ENCODE results near the gene KEL. TPM values are rescaled to one million over a fixed set of nuclear protein-coding genes. Genes with fewer than 3 reads are reported as not detected.

KEL gene
- total and polyA plus RNA-seq, 2 donors (not counting 3 experiments of a cell fraction or from before 2014, with no cell fraction given) = 0.30 to 1.2 TPM

DNA sequence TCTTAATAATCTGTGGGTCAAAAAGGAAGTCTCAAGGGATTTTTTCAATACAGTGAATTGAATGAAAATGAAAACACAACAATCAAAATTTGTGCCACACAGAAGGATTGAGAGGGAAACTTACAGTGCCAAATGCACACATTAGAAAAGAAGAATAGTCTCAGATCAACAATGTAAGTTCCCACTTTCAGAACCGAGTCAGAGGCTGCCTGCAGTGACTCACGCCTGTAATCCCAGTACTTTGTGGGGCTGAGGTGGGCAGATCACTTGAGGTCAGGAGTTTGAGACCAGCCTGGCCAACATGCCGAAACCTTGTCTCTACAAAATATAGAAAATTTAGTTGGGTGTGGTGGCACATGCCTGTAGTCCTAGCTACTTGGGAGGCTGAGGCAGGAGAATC, 12.5 kb upstream of the KEL start:
- DNase-seq (ENCODE audit: low read depth, low spot score) (no peak), FAIRE-seq (no peak)
- BruUV-seq (replicated peaks) = no TSS peak
- ChIA-PET CTCF (interaction anchor here (1.0 kb wide), 1 partner anchor 29 kb away, joined by 4 read pairs; no protein-coding TSS in a partner anchor), POLR2A (no interaction called here)
- Histone ChIP-seq H3K79me2 (ENCODE audit: control insufficient read depth, insufficient read depth, low read length) (no peaks in the 10 kb centered on the region), H3K4me1 (ENCODE audit: control insufficient read depth, extremely low read depth, insufficient read depth, low read length) (no peaks in the 10 kb centered on the region), H3K36me3 (ENCODE audit: control insufficient read depth in 2 of 2, extremely low read depth in 1 of 2, insufficient read depth in 2 of 2, low read length in 2 of 2) (no peaks in the 10 kb centered on the region), H3K9me3 (replicated peaks; ENCODE audit: control insufficient read depth, insufficient read depth, low read length) (no peaks in the 10 kb centered on the region), H3K27me3 (ENCODE audit: control insufficient read depth in 2 of 2, insufficient read depth in 2 of 2, low read length in 2 of 2) (no peaks in the 10 kb centered on the region), H3K4me2 (ENCODE audit: insufficient read depth, low read length) (no peak overlapping the region), H3K4me3 (replicated peaks in 1 of 3; ENCODE audit: insufficient read depth in 1 of 3, low read depth in 1 of 3, low read length in 3 of 3) (no peak overlapping the region), H3K9ac (replicated peaks; ENCODE audit: extremely low read depth, insufficient read depth, low read length) (no peak overlapping the region), H4K20me1 (replicated peaks; ENCODE audit: control insufficient read depth, extremely low read depth, insufficient read depth, low read length) (no peaks in the 10 kb centered on the region), H3K9me1 (replicated peaks; ENCODE audit: control insufficient read depth, extremely low read depth, insufficient read depth, low read length) (no peaks in the 10 kb centered on the region), H3K27ac (ENCODE audit: insufficient read depth, low read depth, low read length) (no peak overlapping the region), H2AFZ (ENCODE audit: low read depth, low read length) (no peak overlapping the region)
- intact Hi-C loops (cut with micrococcal nuclease) (no loop called here), dilution Hi-C loops (cut with MboI; ENCODE audit: extremely low pct_ligation_motif_present, low sequenced_read_pairs) (no loop called here)
- TF ChIP-seq POLR2A (IDR thresholded peaks at IDR 0.05; ENCODE audit: low read depth, low read length) = no peak
- TF ChIP-seq FOS (IDR thresholded peaks at IDR 0.05; ENCODE audit: borderline replicate concordance, insufficient read depth, low read length) = no peak
- TF ChIP-seq EZH2 (IDR thresholded peaks at IDR 0.05; ENCODE audit: borderline replicate concordance, low read depth, low read length, severe bottlenecking) = no peak

DNA sequence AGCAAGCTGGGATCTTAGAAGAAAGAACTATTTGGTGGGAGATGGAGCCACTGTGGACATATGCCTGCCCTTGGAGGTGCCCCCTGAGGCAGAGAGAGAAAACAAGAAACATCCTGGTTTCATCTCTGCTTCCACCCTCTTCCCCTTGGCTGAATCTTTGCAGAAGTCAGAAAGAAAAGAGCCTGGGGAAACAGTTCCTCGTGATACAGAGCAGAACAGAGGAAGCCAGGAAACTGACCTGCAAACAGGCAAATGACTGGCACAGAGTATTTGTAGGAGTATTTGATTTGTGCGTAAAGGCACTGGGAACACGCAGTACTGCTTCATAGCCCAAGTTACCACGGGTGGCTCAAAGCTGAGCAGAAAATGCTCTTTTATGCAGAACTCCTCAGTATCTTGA, 7.0 kb upstream of the KEL start:
- ChIA-PET POLR2A (no interaction called here), CTCF (no interaction called here)
- dilution Hi-C loops (cut with MboI; ENCODE audit: extremely low pct_ligation_motif_present, low sequenced_read_pairs) (no loop called here), intact Hi-C loops (cut with micrococcal nuclease) (no loop called here)
- Histone ChIP-seq H3K4me3 (replicated peaks in 1 of 3; ENCODE audit: insufficient read depth in 1 of 3, low read depth in 1 of 3, low read length in 3 of 3) (no peak overlapping the region), H3K9ac (replicated peaks; ENCODE audit: extremely low read depth, insufficient read depth, low read length) (no peak overlapping the region), H3K9me3 (replicated peaks; ENCODE audit: control insufficient read depth, insufficient read depth, low read length) (no peaks in the 10 kb centered on the region), H3K36me3 (ENCODE audit: control insufficient read depth in 2 of 2, extremely low read depth in 1 of 2, insufficient read depth in 2 of 2, low read length in 2 of 2) (no peaks in the 10 kb centered on the region), H3K4me1 (ENCODE audit: control insufficient read depth, extremely low read depth, insufficient read depth, low read length) (no peaks in the 10 kb centered on the region), H4K20me1 (replicated peaks; ENCODE audit: control insufficient read depth, extremely low read depth, insufficient read depth, low read length) (no peaks in the 10 kb centered on the region), H3K27ac (ENCODE audit: insufficient read depth, low read depth, low read length) (no peak overlapping the region), H3K27me3 (ENCODE audit: control insufficient read depth in 2 of 2, insufficient read depth in 2 of 2, low read length in 2 of 2) (no peaks in the 10 kb centered on the region), H3K9me1 (replicated peaks; ENCODE audit: control insufficient read depth, extremely low read depth, insufficient read depth, low read length) (no peaks in the 10 kb centered on the region), H3K4me2 (ENCODE audit: insufficient read depth, low read length) (no peak overlapping the region), H3K79me2 (ENCODE audit: control insufficient read depth, insufficient read depth, low read length) (no peaks in the 10 kb centered on the region), H2AFZ (ENCODE audit: low read depth, low read length) (no peak overlapping the region)
- BruUV-seq (replicated peaks) = no TSS peak
- DNase-seq (ENCODE audit: low read depth, low spot score) (no peak), FAIRE-seq (no peak)
- no peak for TF ChIP-seq POLR2A (IDR thresholded peaks at IDR 0.05; ENCODE audit: low read depth, low read length)
- no peak for TF ChIP-seq MYC (IDR thresholded peaks at IDR 0.05; ENCODE audit: low read depth, low read length)
- TF ChIP-seq FOS (IDR thresholded peaks at IDR 0.05; ENCODE audit: borderline replicate concordance, insufficient read depth, low read length) = no peak
- no peak for TF ChIP-seq GATA2 (IDR thresholded peaks at IDR 0.05; ENCODE audit: insufficient read depth, insufficient read length, low read depth, low read length)
- TF ChIP-seq, protein P1, sequence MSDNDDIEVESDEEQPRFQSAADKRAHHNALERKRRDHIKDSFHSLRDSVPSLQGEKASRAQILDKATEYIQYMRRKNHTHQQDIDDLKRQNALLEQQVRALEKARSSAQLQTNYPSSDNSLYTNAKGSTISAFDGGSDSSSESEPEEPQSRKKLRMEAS (IDR thresholded peaks at IDR 0.05; ENCODE audit: insufficient read depth, insufficient read length) = no peak
- TF ChIP-seq, protein P2, sequence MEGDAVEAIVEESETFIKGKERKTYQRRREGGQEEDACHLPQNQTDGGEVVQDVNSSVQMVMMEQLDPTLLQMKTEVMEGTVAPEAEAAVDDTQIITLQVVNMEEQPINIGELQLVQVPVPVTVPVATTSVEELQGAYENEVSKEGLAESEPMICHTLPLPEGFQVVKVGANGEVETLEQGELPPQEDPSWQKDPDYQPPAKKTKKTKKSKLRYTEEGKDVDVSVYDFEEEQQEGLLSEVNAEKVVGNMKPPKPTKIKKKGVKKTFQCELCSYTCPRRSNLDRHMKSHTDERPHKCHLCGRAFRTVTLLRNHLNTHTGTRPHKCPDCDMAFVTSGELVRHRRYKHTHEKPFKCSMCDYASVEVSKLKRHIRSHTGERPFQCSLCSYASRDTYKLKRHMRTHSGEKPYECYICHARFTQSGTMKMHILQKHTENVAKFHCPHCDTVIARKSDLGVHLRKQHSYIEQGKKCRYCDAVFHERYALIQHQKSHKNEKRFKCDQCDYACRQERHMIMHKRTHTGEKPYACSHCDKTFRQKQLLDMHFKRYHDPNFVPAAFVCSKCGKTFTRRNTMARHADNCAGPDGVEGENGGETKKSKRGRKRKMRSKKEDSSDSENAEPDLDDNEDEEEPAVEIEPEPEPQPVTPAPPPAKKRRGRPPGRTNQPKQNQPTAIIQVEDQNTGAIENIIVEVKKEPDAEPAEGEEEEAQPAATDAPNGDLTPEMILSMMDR (IDR thresholded peaks at IDR 0.05; ENCODE audit: extremely low read depth in 1 of 2, insufficient read depth in 1 of 2, low read depth in 1 of 2, low read length in 2 of 2) = no peak
- TF ChIP-seq EZH2 (IDR thresholded peaks at IDR 0.05; ENCODE audit: borderline replicate concordance, low read depth, low read length, severe bottlenecking) = no peak
- no peak for TF ChIP-seq POLR2AphosphoS5 (IDR thresholded peaks at IDR 0.05; ENCODE audit: insufficient read depth, low read depth, low read length)
- TF ChIP-seq JUN (IDR thresholded peaks at IDR 0.05; ENCODE audit: borderline replicate concordance, insufficient read depth, insufficient read length, low read depth) = no peak
